ENCODE data around the gene APOBEC3G.
"Not testable (repeated sequence)": the region's sequence is repeated elsewhere in the genome, so short reads cannot be mapped to it uniquely, and the experiment has no call there.

APOBEC3G gene

DNA sequence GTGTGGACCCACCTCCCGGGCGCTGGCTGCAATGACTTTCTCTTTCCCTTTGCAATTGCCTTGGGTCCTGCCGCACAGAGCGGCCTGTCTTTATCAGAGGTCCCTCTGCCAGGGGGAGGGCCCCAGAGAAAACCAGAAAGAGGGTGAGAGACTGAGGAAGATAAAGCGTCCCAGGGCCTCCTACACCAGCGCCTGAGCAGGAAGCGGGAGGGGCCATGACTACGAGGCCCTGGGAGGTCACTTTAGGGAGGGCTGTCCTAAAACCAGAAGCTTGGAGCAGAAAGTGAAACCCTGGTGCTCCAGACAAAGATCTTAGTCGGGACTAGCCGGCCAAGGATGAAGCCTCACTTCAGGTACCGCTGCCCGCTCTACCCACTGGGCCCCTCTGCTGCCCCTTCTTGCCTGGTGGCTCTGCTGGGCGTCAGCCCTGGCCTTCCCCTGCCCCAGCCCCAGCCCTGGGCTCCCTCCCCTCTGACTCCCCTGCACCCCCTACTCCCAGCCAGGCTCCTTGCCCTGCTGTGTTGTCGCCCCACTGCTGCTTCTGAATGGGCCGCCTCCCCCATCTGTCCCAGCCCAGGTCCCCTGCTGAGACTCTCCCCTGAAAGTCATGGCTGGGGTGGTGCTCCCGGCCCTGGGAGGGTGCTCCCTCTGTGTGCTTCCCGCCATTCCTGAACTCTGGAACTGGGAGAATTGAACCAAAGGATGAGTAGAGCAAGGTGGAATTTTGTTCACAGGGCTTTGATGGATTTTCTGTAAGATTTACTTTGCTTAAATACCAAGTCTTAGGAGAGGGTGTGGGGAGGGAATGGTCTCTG lies at the start of gene APOBEC3G:
Gene APOBEC3G (plus strand): TSS at position 250 of the 815 bp plus-strand sequence. CDS start 87 bp downstream, at position 337.
- DNase-seq (ENCODE audit: low spot score), result not testable (repeated sequence)

DNA sequence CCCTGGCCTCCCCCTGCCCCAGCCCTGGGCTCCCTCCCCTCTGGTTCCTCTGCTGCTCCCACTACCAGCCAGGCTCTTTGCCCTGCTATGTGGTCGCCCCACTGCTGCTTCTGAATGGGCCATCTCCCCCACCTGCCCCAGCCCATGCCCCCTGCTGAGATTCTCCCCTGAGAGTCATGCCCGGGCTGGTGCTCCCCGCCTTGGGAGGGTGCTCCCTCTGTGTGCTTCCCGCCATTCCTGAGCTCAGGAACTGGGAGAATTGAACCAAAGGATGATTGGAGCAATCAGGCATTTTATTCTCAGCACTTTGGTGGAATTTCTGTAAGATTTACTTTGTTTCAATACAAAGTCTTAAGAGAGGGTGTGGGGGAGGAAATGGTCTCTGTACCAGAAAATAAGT lies 49.4 kb upstream of the APOBEC3G start:
- no peak for DNase-seq (ENCODE audit: low spot score)

DNA sequence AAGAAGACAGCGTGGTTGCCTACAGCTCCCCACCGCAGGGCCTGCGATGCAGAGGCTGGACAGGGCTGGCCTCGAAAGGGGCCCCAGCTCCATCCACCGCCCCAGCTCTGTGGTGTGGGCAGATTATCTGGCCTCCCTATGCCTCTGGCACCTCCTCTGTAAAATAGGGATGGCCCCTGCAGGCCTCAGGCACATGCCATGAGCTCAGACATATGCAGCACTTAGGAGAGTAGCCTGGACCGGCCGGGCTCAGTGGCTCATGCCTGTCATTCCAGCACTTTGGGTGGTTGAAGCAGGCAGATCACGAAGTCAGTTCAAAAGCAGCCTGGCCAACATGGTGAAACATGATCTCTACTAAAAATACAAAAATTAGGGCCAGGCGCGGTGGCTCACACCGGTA lies 48.8 kb upstream of the APOBEC3G start:
- no peak for DNase-seq (ENCODE audit: low spot score)

DNA sequence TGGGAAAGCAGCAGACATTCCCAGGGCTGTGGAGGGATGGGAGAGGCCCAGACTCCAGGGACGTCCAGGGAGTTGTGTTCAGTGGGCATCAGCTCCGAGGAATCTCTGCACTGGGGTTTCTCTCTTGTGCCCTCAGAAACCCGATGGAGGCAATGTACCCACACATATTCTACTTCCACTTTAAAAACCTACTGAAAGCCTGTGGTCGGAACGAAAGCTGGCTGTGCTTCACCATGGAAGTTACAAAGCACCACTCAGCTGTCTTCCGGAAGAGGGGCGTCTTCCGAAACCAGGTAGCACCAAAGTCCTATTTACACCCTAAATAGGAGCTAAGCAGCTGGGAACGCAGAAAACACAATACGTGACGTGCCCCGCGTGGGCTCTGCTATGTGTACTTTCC lies 47.8 kb upstream of the APOBEC3G start:
- DNase-seq (ENCODE audit: low spot score), result no peak

DNA sequence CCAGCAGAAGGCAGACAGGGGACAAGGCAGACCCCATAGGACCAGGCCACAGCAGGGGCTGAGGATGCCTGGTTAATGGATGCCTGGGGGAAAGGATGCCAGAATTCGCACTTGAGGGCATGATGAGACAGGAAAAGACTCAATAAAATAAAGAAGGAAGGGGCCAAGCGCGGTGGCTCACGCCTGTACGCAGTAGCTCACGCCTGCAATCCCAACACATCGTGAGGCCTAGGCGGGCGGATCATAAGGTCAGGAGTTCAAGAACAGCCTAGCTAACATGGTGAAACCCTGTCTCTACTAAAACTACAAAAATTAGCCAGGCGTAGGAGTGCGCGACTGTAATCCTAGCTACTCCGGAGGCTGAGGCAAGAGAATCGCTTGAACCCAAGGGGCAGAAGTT lies 46.4 kb upstream of the APOBEC3G start:
- no peak for DNase-seq (ENCODE audit: low spot score)

DNA sequence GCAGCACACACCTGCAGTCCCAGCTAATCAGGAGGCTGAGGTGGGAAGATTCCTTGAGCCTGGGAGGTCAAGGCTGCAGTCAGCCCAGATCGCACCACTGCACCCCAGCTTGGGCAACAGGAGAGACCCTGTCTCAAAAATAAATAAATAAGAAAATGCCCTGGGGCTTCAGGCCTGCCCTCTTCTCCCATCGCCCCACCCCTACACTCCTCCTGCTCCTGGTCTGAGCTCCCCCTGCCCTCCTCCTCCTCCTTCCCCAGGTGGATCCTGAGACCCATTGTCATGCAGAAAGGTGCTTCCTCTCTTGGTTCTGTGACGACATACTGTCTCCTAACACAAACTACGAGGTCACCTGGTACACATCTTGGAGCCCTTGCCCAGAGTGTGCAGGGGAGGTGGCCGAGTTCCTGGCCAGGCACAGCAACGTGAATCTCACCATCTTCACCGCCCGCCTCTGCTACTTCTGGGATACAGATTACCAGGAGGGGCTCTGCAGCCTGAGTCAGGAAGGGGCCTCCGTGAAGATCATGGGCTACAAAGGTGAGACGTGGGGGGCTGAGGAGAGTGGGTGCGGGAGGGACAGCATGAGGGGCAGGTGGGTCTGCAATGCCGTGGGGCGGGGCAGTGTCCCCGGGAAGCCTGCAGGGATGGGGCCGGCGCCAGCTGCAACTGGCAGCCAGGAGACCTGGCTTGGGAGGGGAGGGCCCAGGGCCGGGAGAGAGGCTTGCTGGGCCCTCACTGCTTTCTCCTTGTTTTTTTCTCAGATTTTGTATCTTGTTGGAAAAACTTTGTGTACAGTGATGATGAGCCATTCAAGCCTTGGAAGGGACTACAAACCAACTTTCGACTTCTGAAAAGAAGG lies 45.4 kb upstream of the APOBEC3G start:
- not testable (repeated sequence) for DNase-seq (ENCODE audit: low spot score)

DNA sequence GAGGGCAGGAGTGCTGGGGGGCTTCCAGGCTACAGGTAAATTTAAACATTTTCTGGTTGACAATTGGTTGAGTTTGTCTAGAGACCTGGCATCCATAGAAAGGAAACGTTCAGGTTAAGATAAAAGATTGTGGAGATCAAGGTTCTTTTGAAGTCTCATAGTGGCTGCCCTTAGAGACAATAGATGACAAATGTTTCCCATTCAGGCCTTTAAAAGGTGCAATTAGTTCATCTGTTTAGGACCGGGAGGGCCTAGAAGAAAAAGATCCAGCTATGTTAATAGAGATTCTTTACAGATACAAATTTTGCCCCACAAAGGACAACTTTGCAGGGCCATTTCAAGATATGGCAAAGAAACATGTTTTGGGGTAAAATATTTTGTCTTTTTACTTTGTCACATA lies 40.0 kb upstream of the APOBEC3G start:
- not testable (repeated sequence) for DNase-seq (ENCODE audit: low spot score)

DNA sequence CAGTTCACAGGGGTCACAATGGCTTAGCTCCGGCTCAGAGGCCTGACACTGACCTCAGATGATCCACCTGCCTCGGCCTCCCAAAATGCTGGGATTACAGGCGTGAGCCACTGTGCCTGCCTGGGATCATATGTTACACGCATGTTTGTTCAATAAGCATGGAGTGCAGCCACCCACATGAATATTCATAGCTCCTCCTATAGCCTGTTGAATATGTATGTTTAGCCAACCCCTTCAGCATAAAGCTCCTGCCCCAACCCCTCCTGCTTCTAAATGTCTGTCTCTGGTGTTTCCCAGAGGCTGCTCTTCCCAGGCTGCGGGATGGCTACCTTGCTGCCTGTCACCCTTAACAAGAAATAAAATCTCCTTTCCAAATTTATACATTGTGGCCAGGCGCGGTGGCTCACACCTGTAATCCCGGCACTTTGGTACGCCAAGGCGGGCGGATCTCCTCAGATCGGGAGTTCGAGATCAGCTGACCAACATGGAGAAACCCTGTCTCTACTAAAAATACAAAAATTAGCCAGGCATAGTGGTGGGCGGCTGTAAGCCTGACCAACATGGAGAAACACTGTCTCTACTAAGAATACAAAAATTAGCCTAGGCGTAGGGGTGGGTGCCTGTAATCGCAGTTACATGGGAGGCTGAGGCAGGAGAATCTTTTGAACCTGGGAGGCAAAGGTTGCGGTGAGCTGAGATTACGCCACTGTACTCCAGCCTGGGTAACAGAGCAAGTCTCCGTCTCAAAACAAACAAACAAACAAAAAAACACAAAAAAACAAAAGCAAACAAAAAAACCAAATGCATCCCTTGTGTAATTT lies 37.6 kb upstream of the APOBEC3G start:
- DNase-seq (ENCODE audit: low spot score), result no peak

DNA sequence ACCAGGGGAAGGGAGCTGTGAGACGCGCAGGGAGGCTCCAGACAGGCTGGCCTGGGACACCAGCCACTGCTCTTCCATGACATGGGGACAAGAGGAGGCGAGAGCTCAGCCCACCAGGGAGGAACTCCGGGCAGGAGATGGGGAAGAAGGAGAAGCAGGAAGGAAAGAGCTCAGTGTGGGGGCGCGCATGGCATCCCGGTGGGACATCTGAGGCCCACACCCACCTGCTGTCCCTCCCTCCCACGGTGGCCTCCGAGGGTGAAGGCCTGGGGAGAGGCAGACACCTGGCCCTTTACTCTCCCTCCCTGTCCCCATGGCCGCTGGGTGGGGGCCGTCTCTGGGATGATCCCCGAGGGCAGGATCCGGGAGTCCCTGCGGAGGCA lies 36.9 kb upstream of the APOBEC3G start:
- not testable (repeated sequence) for DNase-seq (ENCODE audit: low spot score)

DNA sequence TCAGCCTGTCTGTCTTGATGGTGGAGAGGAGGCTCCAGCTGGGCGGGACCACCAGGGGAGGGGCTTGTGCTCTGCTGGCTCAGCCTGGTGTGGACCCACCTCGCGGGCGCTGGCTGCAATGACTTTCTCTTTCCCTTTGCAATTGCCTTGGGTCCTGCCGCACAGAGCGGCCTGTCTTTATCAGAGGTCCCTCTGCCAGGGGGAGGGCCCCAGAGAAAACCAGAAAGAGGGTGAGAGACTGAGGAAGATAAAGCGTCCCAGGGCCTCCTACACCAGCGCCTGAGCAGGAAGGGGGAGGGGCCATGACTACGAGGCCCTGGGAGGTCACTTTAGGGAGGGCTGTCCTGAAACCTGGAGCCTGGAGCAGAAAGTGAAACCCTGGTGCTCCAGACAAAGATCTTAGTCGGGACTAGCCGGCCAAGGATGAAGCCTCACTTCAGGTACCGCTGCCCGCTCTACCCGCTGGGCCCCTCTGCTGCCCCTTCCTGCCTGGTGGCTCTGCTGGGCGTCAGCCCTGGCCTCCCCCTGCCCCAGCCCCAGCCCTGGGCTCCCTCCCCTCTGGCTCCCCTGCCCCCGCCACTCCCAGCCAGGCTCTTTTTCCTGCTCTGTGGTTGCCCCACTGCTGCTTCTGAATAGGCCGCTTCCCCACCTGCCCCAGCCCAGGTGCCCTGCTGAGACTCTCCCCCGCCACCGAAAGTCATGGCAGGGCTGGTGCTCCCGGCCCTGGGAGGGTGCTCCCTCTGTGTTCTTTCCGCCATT lies 36.4 kb upstream of the APOBEC3G start, which contains the start of gene APOBEC3F:
Gene APOBEC3F (plus strand): TSS at position 327 of the 759 bp plus-strand sequence. CDS start 97 bp downstream, at position 424.
- not testable (repeated sequence) for DNase-seq (ENCODE audit: low spot score)

DNA sequence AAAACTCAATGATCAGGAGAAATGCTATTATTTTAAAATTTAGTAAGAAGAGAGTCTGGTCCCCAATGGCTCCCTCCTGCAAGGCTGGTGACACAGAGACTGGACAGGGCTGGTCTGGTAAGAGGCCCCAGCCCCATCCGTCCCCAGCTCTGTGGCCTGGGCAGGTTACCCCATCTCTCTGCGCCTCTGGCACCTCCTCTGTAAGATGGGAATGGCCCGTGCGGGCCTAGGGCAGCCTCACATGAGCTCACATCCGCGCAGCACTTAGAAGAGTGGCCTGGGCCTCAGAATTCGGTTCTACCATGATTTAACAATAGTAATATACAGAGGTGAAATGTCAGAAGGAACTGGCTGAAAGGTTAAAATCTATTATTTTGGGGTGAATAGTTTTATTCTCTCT lies 35.2 kb upstream of the APOBEC3G start:
- DNase-seq (ENCODE audit: low spot score), result no peak

DNA sequence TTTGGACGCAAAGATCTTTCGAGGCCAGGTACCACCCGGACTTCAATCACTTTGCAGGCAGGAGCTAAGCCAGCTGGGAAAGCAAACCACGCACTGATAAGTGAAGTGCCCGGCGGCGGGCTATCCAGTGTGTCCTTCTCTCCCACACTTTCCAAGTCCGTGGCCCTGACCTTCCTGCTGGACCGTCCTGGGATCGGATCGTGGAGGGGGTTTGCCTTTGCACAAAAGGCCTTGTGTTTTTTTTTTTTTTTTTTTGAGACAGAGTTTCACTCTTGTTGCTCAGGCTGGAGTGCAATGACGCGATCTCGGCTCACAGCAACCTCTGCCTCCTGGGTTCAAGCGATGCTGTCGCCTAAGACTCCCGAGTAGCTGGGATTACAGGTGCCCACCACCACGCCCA lies 34.0 kb upstream of the APOBEC3G start:
- not testable (repeated sequence) for DNase-seq (ENCODE audit: low spot score)

DNA sequence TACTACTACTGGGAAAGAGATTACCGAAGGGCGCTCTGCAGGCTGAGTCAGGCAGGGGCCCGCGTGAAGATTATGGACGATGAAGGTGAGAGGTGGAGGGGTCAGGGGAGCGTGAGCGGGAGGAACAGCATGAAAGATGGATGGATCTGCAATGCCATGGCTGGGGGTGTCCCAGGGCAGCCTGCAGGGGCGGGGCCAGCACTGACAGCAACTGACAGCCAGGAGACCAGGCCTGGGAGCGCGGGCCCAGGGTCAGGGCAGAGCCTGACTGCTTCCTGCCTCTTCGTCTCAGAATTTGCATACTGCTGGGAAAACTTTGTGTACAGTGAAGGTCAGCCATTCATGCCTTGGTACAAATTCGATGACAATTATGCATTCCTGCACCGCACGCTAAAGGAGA lies 31.9 kb upstream of the APOBEC3G start:
- DNase-seq (ENCODE audit: low spot score), result not testable (repeated sequence)

DNA sequence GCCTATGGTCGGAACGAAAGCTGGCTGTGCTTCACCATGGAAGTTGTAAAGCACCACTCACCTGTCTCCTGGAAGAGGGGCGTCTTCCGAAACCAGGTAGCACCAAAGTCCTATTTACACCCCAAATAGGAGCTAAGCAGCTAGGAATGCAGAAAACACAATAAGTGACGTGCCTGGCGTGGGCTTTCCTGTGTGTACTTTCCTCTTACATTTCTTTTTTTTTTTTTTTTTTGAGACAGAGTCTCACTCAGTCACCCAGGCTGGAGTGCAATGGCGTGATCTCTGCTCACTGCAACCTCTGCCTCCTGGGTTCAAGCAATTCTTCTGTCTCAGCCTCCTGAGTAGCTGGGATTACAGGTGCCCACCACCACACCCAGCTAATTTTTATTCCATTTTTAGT lies 27.6 kb upstream of the APOBEC3G start:
- DNase-seq (ENCODE audit: low spot score), result not testable (repeated sequence)

DNA sequence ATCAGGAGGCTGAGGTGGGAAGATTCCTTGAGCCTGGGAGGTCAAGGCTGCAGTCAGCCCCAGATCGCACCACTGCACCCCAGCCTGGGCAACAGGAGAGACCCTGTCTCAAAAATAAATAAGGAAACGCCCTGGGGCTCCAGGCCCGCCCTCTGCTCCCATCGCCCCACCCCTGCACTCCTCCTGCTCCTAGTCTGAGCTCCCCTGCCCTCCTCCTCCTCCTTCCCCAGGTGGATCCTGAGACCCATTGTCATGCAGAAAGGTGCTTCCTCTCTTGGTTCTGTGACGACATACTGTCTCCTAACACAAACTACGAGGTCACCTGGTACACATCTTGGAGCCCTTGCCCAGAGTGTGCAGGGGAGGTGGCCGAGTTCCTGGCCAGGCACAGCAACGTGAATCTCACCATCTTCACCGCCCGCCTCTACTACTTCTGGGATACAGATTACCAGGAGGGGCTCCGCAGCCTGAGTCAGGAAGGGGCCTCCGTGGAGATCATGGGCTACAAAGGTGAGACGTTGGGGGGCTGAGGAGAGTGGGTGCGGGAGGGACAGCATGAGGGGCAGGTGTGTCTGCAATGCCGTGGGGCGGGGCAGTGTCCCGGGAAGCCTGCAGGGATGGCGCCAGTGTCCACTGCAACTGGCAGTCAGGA lies 25.1 kb upstream of the APOBEC3G start:
- DNase-seq (ENCODE audit: low spot score), result not testable (repeated sequence)

DNA sequence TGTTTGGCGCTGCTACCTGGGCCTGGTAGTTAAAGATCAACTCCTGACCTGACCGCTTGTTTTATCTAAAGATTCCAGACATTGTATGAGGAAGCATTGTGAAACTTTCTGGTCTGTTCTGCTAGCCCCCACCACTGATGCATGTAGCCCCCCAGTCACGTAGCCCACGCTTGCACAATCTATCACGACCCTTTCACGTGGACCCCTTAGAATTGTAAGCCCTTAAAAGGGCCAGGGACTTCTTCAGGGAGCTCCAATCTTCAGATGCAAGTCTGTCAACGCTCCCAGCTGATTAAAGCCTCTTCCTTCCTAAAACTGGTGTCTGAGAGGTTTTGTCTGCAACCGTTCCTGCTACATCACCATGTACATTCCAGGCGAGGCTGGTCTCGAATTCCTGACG lies 21.4 kb upstream of the APOBEC3G start:
- no peak for DNase-seq (ENCODE audit: low spot score)

DNA sequence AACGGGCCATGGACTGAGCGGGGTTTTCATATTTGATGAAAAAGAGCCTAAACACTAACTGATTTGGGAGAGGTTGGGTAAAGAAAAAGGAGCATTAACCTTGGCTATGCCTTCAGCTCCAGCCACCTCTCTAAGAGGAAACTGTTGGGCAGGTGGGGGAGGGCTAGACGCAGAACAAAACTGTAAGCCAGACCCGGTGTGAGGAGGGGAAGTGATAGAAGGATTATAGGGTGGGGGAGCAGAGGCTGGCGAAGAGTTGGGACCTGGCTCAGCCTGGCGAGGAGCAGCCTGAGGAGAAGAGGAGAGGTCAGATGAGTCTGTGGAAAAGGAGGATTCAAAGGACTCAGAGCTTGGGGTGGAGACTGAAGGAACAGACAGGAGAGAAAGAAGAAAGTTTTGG lies 15.8 kb upstream of the APOBEC3G start:
- not testable (repeated sequence) for DNase-seq (ENCODE audit: low spot score)

DNA sequence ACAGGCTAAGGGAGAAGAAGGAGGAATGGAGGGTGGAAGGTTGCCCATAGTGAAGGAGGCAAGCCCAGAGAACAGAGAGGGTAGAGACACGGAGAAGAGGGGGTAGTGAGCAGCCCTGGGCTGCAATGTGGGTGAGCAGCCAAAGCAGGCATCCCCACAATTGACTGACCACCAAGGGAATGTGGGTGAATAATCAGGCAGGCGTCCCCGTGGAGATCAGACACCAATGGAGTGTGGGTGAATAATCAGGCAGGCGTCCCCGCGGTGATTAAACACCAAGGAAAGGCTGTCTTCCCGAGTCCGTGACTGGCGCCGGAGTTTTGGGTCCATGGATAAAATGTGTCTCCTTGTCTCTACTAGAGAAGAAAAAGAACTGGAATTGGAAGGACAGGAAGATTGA lies 15.1 kb upstream of the APOBEC3G start:
- not testable (repeated sequence) for DNase-seq (ENCODE audit: low spot score)

DNA sequence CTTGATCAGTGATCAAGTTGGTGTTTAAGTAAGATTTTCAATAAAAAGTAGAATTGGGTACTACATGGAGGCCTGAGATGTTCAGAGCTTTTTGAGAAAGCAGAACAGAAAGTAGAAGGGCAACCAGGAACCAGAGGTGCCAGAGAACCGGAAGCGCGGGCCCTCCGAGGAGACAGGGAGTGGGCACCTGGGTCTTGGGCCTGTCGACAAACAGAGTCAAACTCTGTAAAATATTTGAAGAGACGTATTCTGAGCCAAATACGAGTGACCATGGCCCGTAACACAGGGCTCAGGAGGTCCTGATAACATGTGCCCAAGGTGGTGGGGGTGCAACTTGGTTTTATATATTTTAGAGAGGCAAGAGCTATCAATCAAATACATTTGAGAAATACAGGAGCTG lies 13.2 kb upstream of the APOBEC3G start:
- DNase-seq (ENCODE audit: low spot score), result not testable (repeated sequence)

DNA sequence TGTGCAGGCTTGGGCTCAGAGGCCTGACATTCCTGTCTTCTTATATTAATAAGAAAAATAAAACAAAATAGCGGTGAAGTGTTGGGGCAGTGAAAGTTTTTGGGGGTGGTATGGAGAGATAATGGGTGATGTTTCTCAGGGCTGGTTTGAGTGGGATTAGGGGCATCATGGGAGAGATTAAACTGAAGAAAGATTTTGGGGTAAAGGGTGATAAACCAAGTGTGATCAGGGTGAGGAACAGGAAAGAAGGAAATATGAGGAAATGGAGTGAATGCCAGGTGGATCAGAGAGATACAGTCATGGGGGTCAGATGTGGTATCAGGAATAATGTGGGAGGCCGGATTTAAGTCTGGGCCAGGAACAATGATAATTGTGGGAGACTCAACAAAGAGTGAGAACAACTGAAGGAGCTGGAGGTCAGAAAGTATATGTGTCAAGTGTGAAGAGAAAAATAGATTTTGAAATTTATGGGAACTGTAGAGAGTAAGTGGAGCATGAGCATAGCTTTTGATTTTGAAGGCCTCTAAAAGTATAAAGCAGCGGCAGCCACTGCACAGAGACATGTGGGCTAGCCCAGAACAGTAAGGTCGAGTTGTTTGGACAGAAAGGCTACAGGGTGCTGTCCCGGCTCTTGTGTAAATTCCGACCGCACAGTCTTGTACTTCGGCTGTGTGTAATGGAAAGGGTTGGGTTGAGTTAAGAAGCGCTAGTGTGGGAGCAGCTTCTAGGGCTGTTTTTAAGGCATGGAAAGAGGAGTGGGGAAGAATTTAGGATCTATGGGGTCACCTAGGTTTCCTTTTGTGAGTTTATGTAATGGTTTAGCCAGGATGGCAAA lies 10.4 kb upstream of the APOBEC3G start:
- not testable (repeated sequence) for DNase-seq (ENCODE audit: low spot score)
